H1 (cell line): ENCODE measurements around the gene AOPEP. TPM values are rescaled to one million over a fixed set of nuclear protein-coding genes. Genes with fewer than 3 reads are reported as not detected.

Source experiments
- CTCF ChIA-PET: fragments of 300-600 bp; sonication (Branson Sonifier 250); formaldehyde crosslinking; loops from one replicate; lab custom pipeline; 2021; ENCODE audit not compliant: partially characterized antibody; lab: Charles Lee
- POLR2A ChIA-PET: fragments of 300-600 bp; sonication (Branson Sonifier 250); formaldehyde crosslinking; loops from one replicate; lab custom pipeline; 2021; ENCODE audit warnings: inconsistent platforms; ENCODE audit not compliant: partially characterized antibody; lab: Charles Lee
- DNase-seq, 2 experiments: peaks; one replicate each; pipeline versions ENCODE4 v3.0.0 to v3.0.0-alpha.2; 2010 to 2022; ENCODE audit warnings: low spot score in 2 of 2, low read depth in 1 of 2, mixed read lengths in 1 of 2
- FAIRE-seq: peaks from 2 replicates; lab custom pipeline; 2011; peaks lifted over from hg19 to GRCh38; lab: Jason Lieb, UNC
- H2AFZ ChIP-seq: 2 replicates; pipeline ENCODE4 v1.8.1; 2012; ENCODE audit warnings: low read length, inconsistent platforms
- H2AK5ac ChIP-seq: 2 replicates; pipeline ENCODE4 v1.6.1; 2013; ENCODE audit warnings: low read depth, low read length
- H2BK120ac ChIP-seq: replicated peaks from 2 replicates; pipeline ENCODE3; 2013; ENCODE audit warnings: low read depth, low read length, inconsistent platforms
- H2BK12ac ChIP-seq: 2 replicates; pipeline ENCODE4 v1.6.1; 2013; ENCODE audit warnings: low read depth, low read length
- H2BK15ac ChIP-seq: 2 replicates; pipeline ENCODE4 v1.6.1; 2013; ENCODE audit warnings: low read length
- H2BK20ac ChIP-seq: 2 replicates; pipeline ENCODE4 v1.6.1; 2013; ENCODE audit warnings: low read length
- H2BK5ac ChIP-seq: 2 replicates; pipeline ENCODE4 v1.6.1; 2013; ENCODE audit warnings: low read depth, low read length
- H3K14ac ChIP-seq: 2 replicates; pipeline ENCODE4 v1.6.1; 2013; ENCODE audit warnings: inconsistent platforms; ENCODE audit not compliant: insufficient read length
- H3K18ac ChIP-seq: 2 replicates; pipeline ENCODE4 v1.6.1; 2013; ENCODE audit warnings: low read length; ENCODE audit errors: extremely low read depth
- H3K23ac ChIP-seq: 2 replicates; pipeline ENCODE4 v1.6.1; 2013; ENCODE audit warnings: inconsistent platforms; ENCODE audit not compliant: insufficient read length
- H3K23me2 ChIP-seq: 2 replicates; pipeline ENCODE4 v1.6.1; 2013; ENCODE audit warnings: low read depth, low read length
- H3K27ac ChIP-seq: 2 replicates; pipeline ENCODE4 v1.6.1; 2011; ENCODE audit warnings: low read depth, low read length, inconsistent platforms
- H3K27me3 ChIP-seq, 4 experiments: replicated peaks in 1 of 4; 1 replicate in 1 of 4; 2 replicates in 3 of 4; pipeline versions ENCODE4 v1.6.1 to v1.8.1; 2011 to 2013; ENCODE audit warnings: low read length in 3 of 4, mild to moderate bottlenecking in 3 of 4, inconsistent platforms in 2 of 4, mixed read lengths in 2 of 4, moderate library complexity in 1 of 4; ENCODE audit not compliant: control insufficient read depth in 3 of 4, insufficient read depth in 3 of 4; ENCODE audit errors: extremely low read depth in 1 of 4
- H3K36me3 ChIP-seq, 4 experiments: 2 replicates each; pipeline versions ENCODE4 v1.6.1 to v1.8.1; 2011 to 2013; ENCODE audit warnings: mild to moderate bottlenecking in 4 of 4, low read length in 3 of 4, moderate library complexity in 2 of 4, control low read depth in 1 of 4, inconsistent platforms in 1 of 4; ENCODE audit not compliant: insufficient read depth in 4 of 4, control insufficient read depth in 2 of 4
- H3K4ac ChIP-seq: replicated peaks from 2 replicates; pipeline ENCODE3; 2013; ENCODE audit warnings: low read length, low read depth, mixed read lengths, inconsistent platforms; ENCODE audit not compliant: insufficient read length
- H3K4me1 ChIP-seq, 4 experiments: replicated peaks in 1 of 4; 1 replicate in 1 of 4; 2 replicates in 3 of 4; pipeline versions ENCODE4 v1.6.1 to v1.8.1; 2011 to 2013; ENCODE audit warnings: low read length in 3 of 4, inconsistent platforms in 2 of 4, mixed read lengths in 1 of 4; ENCODE audit not compliant: insufficient read depth in 4 of 4, control insufficient read depth in 3 of 4
- H3K4me2 ChIP-seq, 2 experiments: 2 replicates each; pipeline versions ENCODE4 v1.6.1 to v1.8.1; 2011 to 2013; ENCODE audit warnings: low read depth in 2 of 2, low read length in 2 of 2, control low read depth in 1 of 2, inconsistent platforms in 1 of 2, mild to moderate bottlenecking in 1 of 2; ENCODE audit not compliant: insufficient read depth in 1 of 2
- H3K4me3 ChIP-seq, 4 experiments: fragments of 200-600, 300-600 bp in 1 of 4; sonication (generic), shearing (Covaris generic), sonication (Bioruptor Twin) in 1 of 4; 2 replicates each; pipeline versions ENCODE4 v1.5.1 to v1.8.1; 2011 to 2016; ENCODE audit warnings: low read length in 4 of 4, low read depth in 3 of 4, control low read depth in 2 of 4, inconsistent platforms in 2 of 4, mild to moderate bottlenecking in 2 of 4, mixed read lengths in 1 of 4, moderate library complexity in 1 of 4; ENCODE audit not compliant: insufficient read depth in 2 of 4; ENCODE audit errors: extremely low read depth in 1 of 4
- H3K56ac ChIP-seq: replicated peaks from 2 replicates; pipeline ENCODE3; 2013; ENCODE audit warnings: low read depth, mild to moderate bottlenecking, mixed read lengths, low read length, inconsistent platforms; ENCODE audit not compliant: insufficient read length
- H3K79me1 ChIP-seq: 2 replicates; pipeline ENCODE4 v1.6.1; 2013; ENCODE audit warnings: low read depth, low read length, control low read depth
- H3K79me2 ChIP-seq, 2 experiments: 2 replicates each; pipeline versions ENCODE4 v1.6.1 to v1.8.1; 2012 to 2013; ENCODE audit warnings: low read length in 2 of 2, mild to moderate bottlenecking in 2 of 2, inconsistent platforms in 1 of 2; ENCODE audit not compliant: insufficient read depth in 2 of 2, control insufficient read depth in 1 of 2
- H3K9ac ChIP-seq, 4 experiments: replicated peaks in 1 of 4; 1 replicate in 1 of 4; 2 replicates in 3 of 4; pipeline versions ENCODE4 v1.6.1 to v1.8.1; 2011 to 2013; ENCODE audit warnings: low read depth in 3 of 4, low read length in 3 of 4, control low read depth in 2 of 4, mild to moderate bottlenecking in 2 of 4, moderate library complexity in 2 of 4, inconsistent platforms in 1 of 4; ENCODE audit errors: extremely low read depth in 1 of 4
- H3K9me3 ChIP-seq, 2 experiments: 2 replicates each; pipeline versions ENCODE4 v1.6.1 to v1.8.1; 2012 to 2013; ENCODE audit warnings: mild to moderate bottlenecking in 2 of 2, moderate library complexity in 2 of 2, control low read depth in 1 of 2, inconsistent platforms in 1 of 2, low read depth in 1 of 2, low read length in 1 of 2, mixed read lengths in 1 of 2; ENCODE audit not compliant: insufficient read depth in 2 of 2
- H4K20me1 ChIP-seq, 2 experiments: replicated peaks in 1 of 2; 2 replicates each; pipeline versions ENCODE3 to v1.8.1; 2011 to 2013; ENCODE audit warnings: inconsistent platforms in 2 of 2, low read length in 2 of 2, mild to moderate bottlenecking in 1 of 2; ENCODE audit not compliant: insufficient read depth in 2 of 2, control insufficient read depth in 1 of 2
- H4K5ac ChIP-seq: 2 replicates; pipeline ENCODE4 v1.6.1; 2013; ENCODE audit warnings: low read length, low read depth, mixed read lengths, inconsistent platforms; ENCODE audit not compliant: insufficient read length
- H4K8ac ChIP-seq: 2 replicates; pipeline ENCODE4 v1.8.0; 2013; ENCODE audit warnings: mild to moderate bottlenecking, moderate library complexity, low read length, inconsistent platforms; ENCODE audit not compliant: insufficient read depth; ENCODE audit errors: extremely low read depth
- H4K91ac ChIP-seq: replicated peaks from 2 replicates; pipeline ENCODE3; 2013; ENCODE audit warnings: low read length, mixed read lengths, inconsistent platforms; ENCODE audit not compliant: insufficient read length
- WGBS, 2 experiments: shearing (Covaris generic) in 1 of 2; methylation state at CpG; one replicate each; pipeline versions ENCODE4 v1.1.6 to v1.1.7; 2013 to 2015; ENCODE audit warnings: low lambda C conversion rate in 2 of 2, mixed read lengths in 2 of 2, inconsistent platforms in 1 of 2, low coverage in 1 of 2, missing lambda C conversion rate in 1 of 2; ENCODE audit not compliant: insufficient replicate concordance in 2 of 2, insufficient coverage in 1 of 2, insufficient read length in 1 of 2; ENCODE audit errors: extremely low coverage in 1 of 2, missing lambda C conversion rate in 1 of 2; 5-methylcytosine and 5-hydroxymethylcytosine counted together
- polyA plus RNA-seq, 7 experiments: library from polyadenylated mRNA; depleted of rRNA in 3 of 7; stranded (reverse) in 5 of 7; unstranded in 2 of 7; fragments of >200 nt in 5 of 7; fragments of 200-250 nt in 2 of 7; gene quantifications; 1 replicate in 5 of 7; 2 replicates in 1 of 7; 4 replicates in 1 of 7; pipeline versions ENCODE4 v1.2.1 to v1.2.3, GENCODE V29; 2011 to 2013; ENCODE audit warnings: missing spikeins in 2 of 7, mixed read lengths in 2 of 7
- total RNA-seq: library from RNA; stranded (reverse); fragmentation: NEBNext Ultra II Directional; extraction: Animal tissue kit (Norgen Biotek cat#: 25700); gene quantifications from 2 replicates; pipeline ENCODE4 v1.2.1, GENCODE V29; 2021

The AOPEP gene
- total and polyA plus RNA-seq, 2 of the 8 experiments (the other 6 are each of a cell fraction or from before 2014, with no cell fraction given) = 6.1 to 14.3 TPM

DNA sequence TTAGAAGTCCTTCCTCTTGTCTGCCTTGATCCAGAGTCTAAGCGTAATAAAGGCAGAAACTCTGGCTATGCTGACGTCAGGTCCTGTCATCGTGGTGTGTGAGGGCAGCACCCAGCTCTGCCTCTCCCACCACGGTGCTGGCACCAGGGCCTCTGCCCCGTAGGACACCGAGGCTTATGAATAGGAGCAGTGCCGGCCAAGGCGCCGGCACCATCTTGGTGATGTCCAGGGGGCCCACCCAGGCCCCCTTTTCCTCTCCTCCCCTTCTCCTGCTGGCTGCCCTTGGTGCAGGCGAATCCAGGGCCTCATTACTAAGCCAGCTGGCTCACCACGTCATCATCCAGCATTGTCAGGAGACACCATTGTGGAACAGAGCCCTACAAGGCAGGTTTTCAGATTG is 338.7 kb downstream of the AOPEP start:
- Histone ChIP-seq H3K56ac (no peak overlapping the region), H2BK120ac (no peak overlapping the region), H3K23me2 (no peaks in the 10 kb centered on the region), H3K36me3 (no peaks in the 10 kb centered on the region), H2BK5ac (no peak overlapping the region), H3K79me2 (no peaks in the 10 kb centered on the region), H3K4me3 (no peak overlapping the region), H2BK20ac (no peak overlapping the region), H3K4ac (no peak overlapping the region), H3K9ac (no peak overlapping the region), H3K27me3 (no peaks in the 10 kb centered on the region), H2AFZ (no peak overlapping the region), H3K18ac (no peak overlapping the region), H2BK12ac (no peak overlapping the region), H3K4me1 (peaks cover 0 to 8% (median 1%) of the 10 kb centered on the region in 4 experiments; a peak in 3 of 7 replicates), H3K14ac (no peak overlapping the region), H2BK15ac (no peak overlapping the region), H4K20me1 (peaks cover 0 to 2% of the 10 kb centered on the region in 2 experiments), H3K9me3 (no peaks in the 10 kb centered on the region), H4K5ac (no peak overlapping the region), H3K23ac (no peak overlapping the region), H3K27ac (no peak overlapping the region), H2AK5ac (no peak overlapping the region), H3K79me1 (no peaks in the 10 kb centered on the region), H3K4me2 (no peak overlapping the region), H4K8ac (no peak overlapping the region), H4K91ac (no peak overlapping the region)
- CTCF ChIA-PET = interaction anchor here (0.6 to 1.8 kb wide), 5 partner anchors 12 to 63 kb away, joined by 3 to 5 read pairs (median 3); no protein-coding TSS in a partner anchor
- no peak for DNase-seq
- no peak for FAIRE-seq
- 86% methylated on average over 11 of the region's 11 CpGs; no CpG with 5 or more reads in 1 of the 2 experiments for WGBS, 2 experiments
- POLR2A ChIA-PET = no interaction called here
